IMR-90 (cell line): ENCODE data around the gene HLA-DOB. TPM values are rescaled to one million over a fixed set of nuclear protein-coding genes. Genes with fewer than 3 reads are reported as not detected.

Source experiments
- ATAC-seq: fragments of 200-7000 bp; cut with Tn5 transposase; 2 replicates; pipeline ENCODE4 v1.9.1; 2020; ENCODE audit warnings: low read depth, mild to moderate bottlenecking, moderate library complexity
- BruUV-seq: library from RNA; stranded (reverse); fragments of 400-500 nt; replicated peaks from 2 replicates; lab custom pipeline; 2021; lab: Mats Ljungman, UMichigan
- CTCF ChIA-PET: fragments of 300-600 bp; formaldehyde crosslinking; extraction: SDS; loops from one replicate; lab custom pipeline; 2021; ENCODE audit warnings: antibody characterized with exemption; lab: Yijun Ruan, JAX
- POLR2A ChIA-PET: fragments of 300-600 bp; sonication (Branson Sonifier 250); formaldehyde crosslinking; loops from one replicate; lab custom pipeline; 2022; ENCODE audit warnings: antibody characterized with exemption; ENCODE audit not compliant: unreplicated experiment; lab: Charles Lee
- DNase-seq: peaks from one replicate; pipeline ENCODE4 v3.0.0; 2013
- H2AFZ ChIP-seq: replicated peaks from 2 replicates; pipeline ENCODE3; 2013; ENCODE audit warnings: low read length, mild to moderate bottlenecking; ENCODE audit not compliant: poor library complexity
- H2AK5ac ChIP-seq: 2 replicates; pipeline ENCODE4 v1.6.1; 2013; ENCODE audit warnings: low read depth, low read length, inconsistent platforms
- H2AK9ac ChIP-seq: replicated peaks from 2 replicates; pipeline ENCODE3; 2013; ENCODE audit warnings: mild to moderate bottlenecking, low read depth, low read length, moderate library complexity; ENCODE audit not compliant: poor library complexity
- H2BK120ac ChIP-seq: 2 replicates; pipeline ENCODE4 v1.6.1; 2013; ENCODE audit warnings: low read depth, low read length, inconsistent platforms
- H2BK15ac ChIP-seq: 3 replicates; pipeline ENCODE4 v1.6.1; 2013; ENCODE audit warnings: low read depth, low read length, inconsistent platforms
- H2BK20ac ChIP-seq: 2 replicates; pipeline ENCODE4 v1.6.1; 2013; ENCODE audit warnings: low read depth, mild to moderate bottlenecking, inconsistent platforms, low read length, moderate library complexity
- H2BK5ac ChIP-seq: 2 replicates; pipeline ENCODE4 v1.6.1; 2013; ENCODE audit warnings: mild to moderate bottlenecking, low read depth, low read length, inconsistent platforms; ENCODE audit not compliant: poor library complexity, severe bottlenecking
- H3K14ac ChIP-seq: replicated peaks from 2 replicates; pipeline ENCODE4 v1.6.1; 2013; ENCODE audit warnings: low read depth, low read length, inconsistent platforms
- H3K18ac ChIP-seq: 2 replicates; pipeline ENCODE4 v1.6.1; 2013; ENCODE audit warnings: low read depth, low read length, control low read depth
- H3K23ac ChIP-seq: 2 replicates; pipeline ENCODE4 v1.6.1; 2013; ENCODE audit warnings: low read depth, low read length, inconsistent platforms
- H3K27ac ChIP-seq: 2 replicates; pipeline ENCODE4 v1.5.1; 2013; ENCODE audit warnings: mild to moderate bottlenecking, control low read depth, low read length; ENCODE audit not compliant: insufficient read depth
- H3K27me3 ChIP-seq: 2 replicates; pipeline ENCODE4 v1.6.1; 2013; ENCODE audit warnings: low read length; ENCODE audit not compliant: control insufficient read depth, insufficient read depth
- H3K36me3 ChIP-seq: 2 replicates; pipeline ENCODE4 v1.6.1; 2013; ENCODE audit warnings: low read length, mixed read lengths; ENCODE audit not compliant: control insufficient read depth, insufficient read depth
- H3K4ac ChIP-seq: 2 replicates; pipeline ENCODE4 v1.6.1; 2013; ENCODE audit warnings: low read depth, low read length, inconsistent platforms
- H3K4me1 ChIP-seq: 2 replicates; pipeline ENCODE4 v1.6.1; 2013; ENCODE audit warnings: low read length, mixed read lengths; ENCODE audit not compliant: control insufficient read depth, insufficient read depth
- H3K4me2 ChIP-seq: 2 replicates; pipeline ENCODE4 v1.6.1; 2013; ENCODE audit warnings: low read depth, mild to moderate bottlenecking, control low read depth, low read length, moderate library complexity
- H3K4me3 ChIP-seq: 2 replicates; pipeline ENCODE4 v1.5.1; 2013; ENCODE audit warnings: low read depth, mild to moderate bottlenecking, control low read depth, low read length, moderate library complexity; ENCODE audit not compliant: insufficient read depth
- H3K56ac ChIP-seq: 2 replicates; pipeline ENCODE4 v1.6.1; 2013; ENCODE audit warnings: low read length, inconsistent platforms; ENCODE audit not compliant: insufficient read depth; ENCODE audit errors: extremely low read depth
- H3K79me1 ChIP-seq, 2 experiments: 2 replicates each; pipeline ENCODE4 v1.6.1; 2013; ENCODE audit warnings: low read length in 2 of 2, inconsistent platforms in 1 of 2, low read depth in 1 of 2
- H3K9ac ChIP-seq: 2 replicates; pipeline ENCODE4 v1.6.1; 2013; ENCODE audit warnings: low read depth, low read length, control low read depth
- H3K9me1 ChIP-seq: 2 replicates; pipeline ENCODE4 v1.6.1; 2013; ENCODE audit warnings: low read length, inconsistent platforms; ENCODE audit not compliant: insufficient read depth
- H3K9me3 ChIP-seq: 2 replicates; pipeline ENCODE4 v1.6.1; 2013; ENCODE audit warnings: low read length; ENCODE audit not compliant: control insufficient read depth, insufficient read depth
- H4K20me1 ChIP-seq: 2 replicates; pipeline ENCODE4 v1.6.1; 2013; ENCODE audit warnings: low read length, inconsistent platforms; ENCODE audit not compliant: insufficient read depth
- H4K5ac ChIP-seq: 2 replicates; pipeline ENCODE4 v1.6.1; 2013; ENCODE audit warnings: mild to moderate bottlenecking, low read depth, low read length, control low read depth
- H4K8ac ChIP-seq, 2 experiments: 2 replicates each; pipeline ENCODE4 v1.6.1; 2013; ENCODE audit warnings: low read depth in 2 of 2, low read length in 2 of 2, control low read depth in 1 of 2, inconsistent platforms in 1 of 2
- H4K91ac ChIP-seq: 2 replicates; pipeline ENCODE4 v1.6.1; 2013; ENCODE audit warnings: low read depth, low read length, inconsistent platforms; ENCODE audit not compliant: insufficient read depth
- POLR2A ChIP-seq: IDR thresholded peaks from 2 replicates; pipeline ENCODE4 v1.6.1; 2012; ENCODE audit warnings: mild to moderate bottlenecking, low read depth, low read length
- RAD21 ChIP-seq: IDR thresholded peaks from 2 replicates; pipeline ENCODE4 v1.6.1; 2012; ENCODE audit warnings: low read length, improper control_type of control experiment
- WGBS, 2 experiments: methylation state at CpG; one replicate each; pipeline versions ENCODE4 v1.1.5 to v1.1.7; 2013; ENCODE audit warnings: missing lambda C conversion rate in 2 of 2; ENCODE audit not compliant: insufficient read length in 1 of 2; ENCODE audit errors: extremely low coverage in 2 of 2; 5-methylcytosine and 5-hydroxymethylcytosine counted together
- dilution Hi-C: fragments of 300-500 bp; cut with HindIII; formaldehyde crosslinking; loops from one replicate; pipeline ENCODE4 v1.14.3; 2018; ENCODE audit warnings: low sequenced_read_pairs; ENCODE audit not compliant: unreplicated experiment
- in situ Hi-C: fragments of 300-500 bp; cut with MboI; formaldehyde crosslinking; loops from 3 replicates; pipeline ENCODE4 v1.14.3; 2019; ENCODE audit warnings: low sequenced_read_pairs, inconsistent platforms, mixed read lengths
- intact Hi-C: fragments of 100-400 bp; cut with micrococcal nuclease; formaldehyde crosslinking; loops from 2 replicates; pipeline ENCODE4 v1.10.0; 2022
- polyA plus RNA-seq, 3 experiments: library from polyadenylated mRNA; depleted of rRNA; stranded (reverse); fragments of >200 nt; gene quantifications; 2 replicates each; pipeline ENCODE4 v1.2.3, GENCODE V29; 2012; ENCODE audit warnings: low replicate concordance in 1 of 3
- total RNA-seq: library from RNA; depleted of rRNA; stranded (reverse); fragments of >200 nt; gene quantifications from 2 replicates; pipeline ENCODE4 v1.2.3, GENCODE V29; 2012

Gene HLA-DOB
- total and polyA plus RNA-seq, 2 of the 4 experiments (the other 2 are of a cell fraction): 0.36 to 2.3 TPM

DNA sequence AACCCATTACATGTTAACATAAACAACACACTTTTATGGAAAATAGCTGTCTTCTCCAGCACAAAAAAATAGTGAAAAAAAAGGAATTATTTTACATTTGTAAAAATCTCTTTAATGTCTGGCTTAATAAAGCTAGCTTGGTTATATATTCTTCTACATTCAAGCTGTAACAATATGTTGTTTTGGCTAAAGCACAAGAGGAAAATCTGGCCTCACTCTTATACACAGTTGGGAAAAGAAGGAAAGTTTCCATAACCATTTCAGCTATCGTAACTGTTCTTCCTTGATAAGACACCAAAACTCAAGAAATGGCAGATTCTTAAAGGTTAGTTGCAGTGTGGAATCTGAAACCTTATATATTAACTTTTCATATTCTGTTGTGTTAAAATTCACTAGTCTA, 7.6 kb downstream of the HLA-DOB start:
- no peak overlapping the region for H3K14ac ChIP-seq
- H3K79me1 ChIP-seq: no peaks in the 10 kb centered on the region
- WGBS, 2 experiments: no CpG with 5 or more reads among the region's 1 CpG
- H3K4me3 ChIP-seq: no peak overlapping the region
- no peak overlapping the region for H3K56ac ChIP-seq
- H3K4me1 ChIP-seq: no peaks in the 10 kb centered on the region
- ATAC-seq (no peak), DNase-seq (no peak)
- H4K8ac ChIP-seq: no peak overlapping the region
- no peaks in the 10 kb centered on the region for H3K36me3 ChIP-seq
- no peak overlapping the region for H3K9ac ChIP-seq
- CTCF ChIA-PET: interaction anchor here (1.6 kb wide), 1 partner anchor 12 kb away, joined by 5 read pairs; no protein-coding TSS in a partner anchor
- no peak overlapping the region for H3K27ac ChIP-seq
- H2AK9ac ChIP-seq: no peak overlapping the region
- in situ Hi-C loops: no loop called here
- H3K9me1 ChIP-seq: peaks cover under 1% of the 10 kb centered on the region; the same call in 1 of the 2 replicates
- no peak overlapping the region for H2BK15ac ChIP-seq
- H2BK120ac ChIP-seq: no peak overlapping the region
- POLR2A ChIA-PET: no interaction called here
- 0 out of 2 replicates have a peak, but pooled peaks cover 1% of the 10 kb centered on the region for H3K27me3 ChIP-seq
- no peak overlapping the region for H2BK20ac ChIP-seq
- no TSS peak for BruUV-seq
- H2BK5ac ChIP-seq: no peak overlapping the region
- intact Hi-C loops: no loop called here
- H2AFZ ChIP-seq: no peak overlapping the region
- H3K9me3 ChIP-seq: no peaks in the 10 kb centered on the region
- no peak overlapping the region for H3K23ac ChIP-seq
- no peak overlapping the region for H3K18ac ChIP-seq
- no peaks in the 10 kb centered on the region for H4K20me1 ChIP-seq
- no peak overlapping the region for H2AK5ac ChIP-seq
- TF ChIP-seq RAD21 (no peak), POLR2A (no peak)
- no peak overlapping the region for H4K91ac ChIP-seq
- dilution Hi-C loops: no loop called here
- no peak overlapping the region for H3K4me2 ChIP-seq
- H3K4ac ChIP-seq: no peak overlapping the region
- H4K5ac ChIP-seq: no peak overlapping the region
